GM18858 (cell line): ENCODE measurements around the gene EXTL2.
"Not testable (repeated sequence)": the region's sequence is repeated elsewhere in the genome, so short reads cannot be mapped to it uniquely, and the experiment has no call there.

Experiments
- ATAC-seq: cut with Tn5 transposase; IDR thresholded peaks from one replicate; pipeline ENCODE4 v1.9.1; 2021; ENCODE audit not compliant: unreplicated experiment

The EXTL2 gene

DNA sequence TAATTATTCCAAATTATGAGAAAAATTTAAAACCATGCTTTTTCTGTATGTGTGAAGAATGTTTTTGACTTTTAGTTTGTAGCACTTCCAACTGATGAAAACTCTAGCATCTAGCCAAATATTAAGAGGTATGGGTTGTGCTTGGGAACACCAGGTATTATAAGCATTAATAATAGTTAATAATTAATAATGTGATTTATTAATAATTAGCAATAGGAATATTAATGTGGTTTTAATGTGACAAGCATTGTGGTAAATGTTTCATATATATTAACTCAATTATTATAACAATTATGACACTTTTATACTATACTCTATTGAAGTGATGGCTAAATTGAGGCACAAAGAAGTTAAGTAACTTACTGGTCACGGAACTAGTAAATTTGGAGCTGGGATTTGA lies 9.1 kb upstream of the EXTL2 start:
- no peak for ATAC-seq

DNA sequence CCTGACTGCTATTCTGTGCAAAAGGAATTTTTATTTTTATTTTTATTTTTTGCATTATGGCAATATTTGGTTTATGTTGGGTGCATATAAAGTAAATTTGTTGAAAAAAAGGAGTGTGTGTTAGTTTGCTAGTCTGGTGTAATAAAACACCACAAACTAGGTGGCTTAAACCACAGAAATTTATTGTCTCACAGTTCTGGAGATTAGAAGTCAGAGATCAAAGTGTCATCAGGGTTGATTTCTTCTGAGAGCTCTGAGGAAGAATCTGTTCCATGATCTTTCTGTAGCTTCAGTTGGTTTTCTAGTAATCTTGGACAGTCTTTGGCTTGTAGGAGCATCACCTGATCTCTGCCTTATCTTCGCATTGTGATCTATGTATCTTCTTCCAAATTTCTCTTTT lies 7.7 kb upstream of the EXTL2 start:
- no peak for ATAC-seq

DNA sequence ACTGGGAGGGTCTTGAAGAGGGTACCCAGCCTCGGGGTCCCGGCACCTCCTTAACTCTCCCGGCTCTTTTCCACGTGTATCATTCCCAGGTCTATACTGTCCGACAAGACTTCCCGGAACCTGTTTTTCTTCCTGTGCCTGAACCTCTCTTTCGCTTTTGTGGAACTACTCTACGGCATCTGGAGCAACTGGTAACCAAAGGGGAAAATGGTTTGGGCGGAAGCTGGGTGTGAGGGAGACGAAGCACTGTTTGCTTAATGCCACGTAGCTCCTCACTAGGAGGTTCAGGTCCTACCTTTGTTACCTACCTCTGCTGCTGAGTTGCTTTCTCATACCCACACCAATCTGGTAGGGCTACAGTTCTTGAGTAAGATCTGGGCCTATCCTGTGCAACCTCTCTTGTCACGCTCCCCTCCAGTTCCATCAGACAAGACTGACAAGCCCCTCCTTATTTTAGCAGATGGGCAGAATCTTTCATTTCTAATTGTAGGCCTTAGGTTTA lies 1.9 kb upstream of the EXTL2 start:
- peak; percentile 33 for ATAC-seq

DNA sequence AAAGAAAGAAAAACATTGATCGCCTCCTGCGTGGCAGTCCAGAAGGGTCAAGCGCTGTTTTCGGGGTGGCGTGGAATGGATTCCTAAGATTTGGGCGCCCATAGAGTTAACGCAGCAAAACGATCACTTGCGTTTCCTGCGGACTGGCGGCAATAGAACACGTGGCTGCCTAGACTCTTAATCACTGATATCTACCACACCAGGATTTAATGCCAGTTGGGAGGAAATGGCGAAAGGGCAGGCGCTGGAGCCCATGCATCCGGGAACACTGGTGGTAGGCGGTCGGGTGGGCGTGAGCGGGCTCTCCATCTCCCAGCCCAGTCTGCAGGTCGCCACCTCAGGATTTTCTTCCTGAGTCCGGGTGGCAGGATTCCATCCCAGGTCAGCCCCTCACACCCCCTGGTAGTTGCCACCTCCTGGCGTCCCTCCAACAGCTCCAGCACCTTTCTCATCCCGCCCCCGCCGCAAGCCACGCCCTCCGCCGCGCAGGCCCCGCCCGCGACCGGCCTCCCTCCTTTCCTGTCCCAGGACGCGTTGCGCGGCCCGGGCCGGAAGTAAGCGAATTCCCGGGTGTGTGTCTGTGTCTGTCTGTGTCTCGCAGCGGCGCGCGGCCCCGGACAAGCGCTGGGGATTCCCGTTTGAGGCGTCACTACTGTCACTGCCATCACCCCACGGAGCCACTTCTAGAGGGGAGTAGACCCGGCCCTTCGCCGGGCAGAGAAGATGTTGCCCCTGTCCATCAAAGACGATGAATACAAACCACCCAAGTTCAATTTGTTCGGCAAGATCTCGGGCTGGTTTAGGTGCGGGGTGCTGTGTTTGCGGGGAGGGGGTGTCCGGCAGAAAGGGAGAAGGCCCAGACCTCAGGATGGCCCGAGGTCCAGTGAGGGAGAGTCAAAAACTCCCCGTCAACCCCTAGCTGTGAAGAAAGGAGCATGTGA lies 1.2 kb upstream of the EXTL2 start, which contains the start of gene SLC30A7:
Gene SLC30A7 (plus strand): TSS at position 551 of the 941 bp plus-strand sequence. CDS start 173 bp downstream, at position 724.
- peak; percentile 63 for ATAC-seq

DNA sequence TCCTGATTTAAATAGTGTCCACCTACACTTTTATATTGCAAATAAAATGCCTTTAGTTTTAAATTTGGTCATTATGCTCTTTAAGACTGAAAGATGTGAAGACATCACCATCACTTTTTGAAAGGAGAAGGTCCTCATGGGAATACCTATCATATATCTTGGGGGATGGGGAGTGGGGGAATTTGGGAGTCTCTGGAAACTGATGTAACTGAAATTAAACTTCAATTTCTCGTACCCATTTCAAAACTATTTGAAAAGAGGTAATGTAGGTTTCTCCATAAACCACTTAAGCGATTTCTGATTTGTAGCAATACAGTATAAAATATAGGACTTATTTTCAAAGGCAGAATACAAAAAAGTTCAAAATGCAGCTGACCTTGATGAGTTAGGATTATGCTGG lies 924 bp downstream of the EXTL2 start:
- no peak for ATAC-seq

DNA sequence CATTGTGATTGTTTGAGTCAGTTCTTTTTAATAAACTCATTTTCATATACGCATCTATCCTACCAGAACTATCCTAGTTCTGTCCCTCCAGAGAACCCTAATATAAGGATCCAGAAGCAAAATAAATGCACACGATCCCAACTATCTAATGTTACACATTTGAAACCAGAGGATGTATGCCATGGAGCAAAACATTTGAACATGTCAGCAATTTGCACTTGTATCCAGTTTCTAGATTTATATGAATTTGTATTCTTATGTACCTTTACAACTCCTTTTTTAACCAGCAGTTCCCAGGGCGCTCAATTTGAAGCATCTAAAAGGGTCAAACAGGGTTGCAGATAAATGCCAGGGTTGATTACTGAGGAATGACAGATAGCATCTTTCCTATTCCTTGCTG lies 2.1 kb downstream of the EXTL2 start:
- no peak for ATAC-seq

DNA sequence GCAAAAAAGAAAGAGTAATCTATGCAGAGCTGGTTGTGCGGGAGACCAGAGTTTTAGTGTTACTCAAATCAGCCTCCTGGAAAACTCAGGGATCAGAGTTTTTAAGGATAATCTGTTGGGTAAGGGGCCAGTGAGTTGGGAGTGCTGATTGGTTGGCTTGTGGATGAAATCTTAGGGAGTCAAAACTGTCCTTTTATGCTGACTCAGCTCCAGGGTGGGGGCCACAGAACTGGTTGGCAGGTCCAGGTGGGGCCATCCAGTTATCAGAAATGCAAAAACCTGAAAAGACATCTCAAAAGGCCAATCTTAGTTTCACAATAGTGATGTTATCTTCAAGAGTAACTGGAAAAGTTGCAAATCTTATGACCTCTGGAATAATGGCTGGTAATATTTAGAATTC lies 3.3 kb downstream of the EXTL2 start:
- no peak for ATAC-seq

DNA sequence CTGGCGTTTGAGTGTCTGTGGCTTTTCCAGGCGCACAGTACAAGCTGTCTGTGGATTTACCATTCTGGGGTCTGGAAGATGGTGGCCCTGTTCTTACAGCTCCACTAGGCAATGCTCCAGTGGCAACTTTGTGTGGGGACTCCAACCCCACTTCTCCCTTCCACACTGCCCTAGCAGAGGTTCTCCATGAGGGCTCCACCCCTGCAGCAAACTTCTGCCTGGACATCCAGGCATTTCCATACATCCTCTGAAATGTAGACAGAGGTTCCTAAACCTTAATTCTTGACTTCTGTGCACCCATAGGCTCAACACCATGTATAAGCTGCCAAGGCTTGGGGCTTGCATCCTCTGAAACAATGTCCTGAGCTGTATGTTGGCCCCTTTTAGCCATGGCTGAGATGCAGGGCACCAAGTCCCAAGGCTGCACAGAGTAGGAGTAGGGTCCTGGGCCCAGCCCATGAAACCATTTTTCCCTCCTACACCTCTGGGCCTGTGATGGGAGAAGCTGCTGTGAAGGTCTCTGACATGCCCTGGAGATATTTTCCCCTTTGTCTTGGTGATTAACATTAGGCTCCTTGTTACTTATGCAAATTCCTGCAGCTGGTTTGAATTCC lies 4.7 kb downstream of the EXTL2 start:
- ATAC-seq: not testable (repeated sequence)

DNA sequence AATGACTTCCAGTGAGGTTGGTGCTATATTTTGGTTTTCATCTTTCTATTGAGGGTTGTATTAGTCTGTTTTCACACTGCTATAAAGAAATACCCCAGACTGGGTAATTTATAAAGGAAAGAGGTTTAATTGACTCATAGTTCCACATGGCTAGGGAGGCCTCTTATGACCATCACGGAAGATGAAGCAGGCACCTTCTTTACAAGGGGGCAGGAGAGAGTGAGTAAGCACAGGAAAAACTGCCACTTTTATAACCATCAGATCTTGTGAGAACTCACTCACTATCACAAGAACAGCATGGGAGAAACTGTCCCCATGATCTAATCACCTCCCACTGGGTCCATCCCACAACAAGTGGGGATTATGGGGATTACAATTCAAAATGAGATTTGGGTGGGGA lies 5.6 kb downstream of the EXTL2 start:
- not testable (repeated sequence) for ATAC-seq

DNA sequence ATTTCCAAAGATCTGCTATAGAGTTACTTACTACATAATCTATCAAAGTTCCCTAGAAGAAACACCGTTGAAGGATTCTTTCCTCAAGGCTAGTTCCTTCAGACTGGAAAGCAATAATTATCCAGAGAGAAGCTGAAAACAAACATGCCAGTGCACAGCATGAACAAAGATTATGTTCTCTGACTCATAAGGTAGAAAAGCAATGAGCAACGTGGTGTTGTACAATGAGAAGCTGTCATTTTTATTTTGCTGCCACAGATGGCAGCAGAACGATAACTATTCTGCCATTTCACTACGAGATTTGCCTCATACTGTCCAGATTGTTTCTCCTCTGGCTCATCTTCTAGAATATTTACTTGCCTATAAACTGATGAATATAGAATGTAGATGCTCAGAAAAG lies 10.7 kb downstream of the EXTL2 start:
- no peak for ATAC-seq

DNA sequence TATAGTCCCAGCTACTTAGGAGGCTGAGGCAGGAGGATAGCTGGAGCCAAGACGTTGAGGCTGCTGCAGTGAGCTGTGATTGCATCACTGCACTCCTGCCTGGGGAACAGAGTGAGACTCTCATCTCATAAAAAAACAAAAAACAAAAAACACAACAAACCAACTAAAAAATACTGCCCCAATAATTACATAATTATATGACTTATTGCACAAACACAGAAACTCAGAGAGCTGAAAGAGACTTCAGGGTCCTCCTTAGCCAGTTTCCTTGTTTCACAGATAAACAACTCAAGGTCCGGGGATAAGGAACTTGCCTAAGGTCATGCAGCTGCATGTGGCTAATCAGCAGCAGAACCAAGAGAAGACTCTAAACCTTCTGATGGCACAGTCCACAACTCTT lies 11.9 kb downstream of the EXTL2 start:
- ATAC-seq: no peak

DNA sequence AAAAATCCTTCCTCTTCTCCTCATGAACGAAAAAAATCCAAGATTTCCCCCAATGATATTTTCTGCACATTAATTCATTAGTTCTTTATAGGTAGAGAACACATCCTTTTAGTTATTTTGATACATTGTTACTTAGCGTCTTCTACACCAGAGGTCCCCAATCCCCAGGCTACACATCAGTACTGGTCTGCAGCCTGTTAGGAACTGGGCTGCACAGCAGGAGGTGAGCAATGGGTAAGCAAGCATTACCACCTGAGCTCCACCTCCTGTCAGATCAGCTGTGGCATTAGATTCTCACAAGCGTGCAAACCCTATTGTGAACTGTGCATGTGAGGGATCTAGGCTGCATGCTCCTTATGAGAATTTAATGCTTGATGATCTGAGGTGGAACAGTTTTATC lies 13.0 kb downstream of the EXTL2 start:
- no peak for ATAC-seq

DNA sequence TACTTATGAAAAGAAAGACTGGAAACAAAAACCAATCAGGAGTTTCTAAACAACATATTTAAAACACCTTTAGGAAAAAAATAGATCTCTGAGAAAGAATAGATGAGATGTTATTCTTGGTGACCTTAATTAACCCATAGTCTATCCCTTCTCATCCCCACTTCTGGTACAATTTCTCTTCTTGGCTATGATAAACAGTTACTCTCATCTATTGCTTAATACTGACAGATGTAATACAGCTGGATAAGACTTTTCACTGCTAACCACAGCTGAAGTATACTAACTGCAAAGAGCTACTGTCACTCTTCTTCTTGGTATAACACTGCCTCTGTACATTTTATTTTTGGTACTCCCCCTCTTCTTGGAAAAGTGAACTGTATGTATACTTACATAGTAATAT lies 15.2 kb downstream of the EXTL2 start:
- no peak for ATAC-seq

DNA sequence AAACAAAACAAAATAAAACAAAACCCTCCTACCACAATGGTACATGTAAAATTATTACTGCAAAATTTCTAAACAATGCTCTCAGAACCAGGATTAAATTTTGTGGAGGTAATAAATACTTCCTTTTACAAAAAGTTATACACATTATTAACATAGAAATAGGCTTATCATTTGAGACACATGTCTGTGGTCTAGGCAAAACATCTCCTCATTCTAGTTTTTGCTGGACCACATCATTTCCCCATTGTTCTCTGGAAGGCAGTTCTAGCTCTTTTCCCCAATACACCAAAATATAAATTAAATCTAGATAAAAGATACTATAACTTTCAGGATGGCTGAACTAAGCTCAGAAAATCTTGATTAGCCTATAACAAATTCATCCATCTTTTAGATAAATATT lies 18.4 kb downstream of the EXTL2 start:
- no peak for ATAC-seq

DNA sequence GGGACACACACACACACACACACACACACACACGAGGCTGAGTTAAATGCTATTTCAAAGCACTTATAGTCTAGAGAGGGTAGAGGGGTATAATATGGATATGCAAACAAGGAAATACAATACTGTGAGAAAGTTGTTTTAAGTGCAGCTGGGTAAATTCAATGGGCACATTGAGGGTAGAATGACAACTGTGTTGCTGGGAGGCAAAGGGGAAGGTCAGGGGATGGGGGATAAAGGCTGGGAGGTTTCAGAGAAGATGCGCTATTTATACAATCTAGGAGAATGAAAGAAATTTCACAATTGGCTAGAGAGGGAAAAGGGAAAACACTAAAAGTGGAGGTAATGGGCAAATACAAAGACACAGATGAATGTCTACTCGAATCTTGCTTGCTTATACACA lies 19.4 kb downstream of the EXTL2 start:
- ATAC-seq: no peak

DNA sequence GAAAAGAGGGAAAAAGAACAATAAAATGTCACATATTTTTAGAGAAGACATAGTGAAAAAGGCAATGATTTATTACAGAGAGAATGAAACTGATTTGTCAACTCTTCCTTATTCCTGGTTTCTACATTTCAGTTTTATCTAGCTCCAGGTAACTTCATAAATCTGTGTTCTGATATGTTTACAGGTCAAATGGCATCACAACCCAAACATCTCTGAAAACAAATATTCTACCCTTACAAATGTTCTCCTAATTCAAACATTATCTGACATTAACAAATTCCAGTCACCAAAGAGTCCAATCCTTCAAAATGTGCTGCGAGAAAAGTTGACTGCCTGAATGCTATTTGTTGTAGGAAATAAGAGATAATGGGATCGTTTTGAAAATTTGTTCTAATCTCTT lies 20.2 kb downstream of the EXTL2 start:
- ATAC-seq: no peak

DNA sequence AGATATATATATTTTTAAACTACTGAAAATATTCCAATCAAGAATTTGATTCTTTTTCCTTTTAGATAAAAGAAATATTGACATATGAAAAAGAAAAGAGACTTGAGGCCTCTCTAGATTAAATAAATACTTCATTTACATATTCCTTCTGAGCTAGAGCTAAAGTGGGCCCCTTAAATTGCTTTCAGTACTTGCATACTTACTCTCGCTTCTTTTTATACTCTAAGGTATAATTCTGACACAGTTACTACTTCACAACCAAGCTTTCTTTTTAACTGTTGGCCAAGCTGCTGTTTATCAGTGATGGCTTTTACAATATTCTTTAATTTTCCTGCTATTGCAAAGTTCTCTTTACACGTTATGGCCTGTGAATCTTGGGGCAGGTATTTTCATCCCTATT lies 24.6 kb downstream of the EXTL2 start:
- ATAC-seq: no peak

DNA sequence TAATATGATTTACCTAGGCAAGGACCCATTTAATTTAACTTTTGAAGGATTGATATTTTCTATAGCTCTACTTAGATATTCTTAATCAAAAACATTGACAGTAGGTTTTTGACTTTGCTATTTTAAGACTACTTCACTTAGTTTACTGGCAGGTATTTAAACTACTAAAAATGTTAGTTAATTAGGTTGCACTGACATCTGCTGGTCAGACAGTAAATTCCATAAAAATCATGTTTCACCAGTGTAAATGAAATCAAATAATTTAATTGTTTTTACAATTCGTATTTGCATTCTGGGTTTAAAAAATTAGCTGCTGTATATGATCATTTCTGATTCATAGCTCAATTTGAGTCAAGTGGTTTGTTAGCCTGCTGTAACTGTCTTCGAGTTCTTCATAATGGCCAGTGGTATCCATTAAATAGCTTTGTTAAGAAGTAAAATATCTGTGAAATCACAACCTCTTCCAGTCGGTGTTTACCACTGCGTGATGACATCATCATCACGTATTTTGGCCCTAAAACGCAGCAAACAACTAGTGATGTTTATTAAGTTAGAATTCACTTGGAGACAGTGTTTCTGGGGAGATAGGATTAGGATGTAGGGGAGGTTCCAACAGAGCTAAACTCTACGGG lies 26.2 kb downstream of the EXTL2 start:
- no peak for ATAC-seq

DNA sequence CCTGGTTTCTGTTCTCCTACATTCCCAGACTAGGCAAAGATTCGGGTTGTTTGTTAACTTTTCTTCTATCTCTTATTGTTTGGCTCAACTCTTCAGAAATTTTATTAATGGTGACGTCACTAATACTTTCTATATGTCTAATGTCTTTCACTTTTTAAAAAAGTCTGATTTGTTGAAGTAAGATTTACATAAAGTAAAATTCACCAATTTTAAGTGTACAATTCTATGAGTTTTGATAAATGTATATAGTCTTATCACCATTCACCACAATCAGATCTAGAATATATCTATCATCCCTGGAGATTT lies 27.8 kb downstream of the EXTL2 start:
- ATAC-seq: no peak

DNA sequence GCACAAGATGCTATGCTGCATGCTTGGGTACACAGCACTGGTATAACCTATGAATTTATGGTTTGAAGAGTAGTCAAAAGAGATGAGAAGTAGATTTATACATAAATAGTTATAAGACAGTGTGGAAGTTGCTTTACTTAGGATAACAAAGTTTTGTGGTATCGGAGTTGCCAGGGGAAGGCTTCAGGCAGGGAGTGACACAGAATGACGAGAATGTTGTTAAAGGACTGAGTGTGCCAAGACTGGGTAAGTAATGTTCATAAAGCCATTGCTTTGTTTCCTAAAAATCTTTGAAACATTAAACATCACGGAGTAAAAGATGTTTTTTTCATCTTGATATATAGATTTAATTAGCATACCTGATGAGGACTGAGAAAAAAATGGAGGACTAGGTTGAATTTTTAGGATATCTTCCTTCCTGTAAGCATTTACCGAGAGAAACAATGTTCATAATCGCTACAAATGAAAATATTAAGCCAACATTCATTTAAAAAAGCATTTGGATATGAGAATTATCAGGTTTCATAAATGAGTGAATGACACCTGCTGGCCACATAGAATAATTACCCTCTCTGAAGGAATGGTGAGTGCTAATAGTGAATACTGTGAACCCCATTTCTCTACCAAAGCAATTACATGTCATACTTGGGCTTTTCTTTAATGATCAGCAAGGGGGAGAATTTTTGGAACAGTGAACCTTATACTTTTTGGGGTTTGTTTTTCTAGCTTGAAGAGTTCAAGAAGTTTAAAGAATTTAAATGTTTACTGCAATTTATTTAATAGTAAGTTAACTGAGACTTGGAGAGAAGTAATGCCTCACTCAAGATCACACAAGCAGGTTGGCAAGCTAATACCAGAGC lies 28.4 kb downstream of the EXTL2 start:
- peak; percentile 61 for ATAC-seq

DNA sequence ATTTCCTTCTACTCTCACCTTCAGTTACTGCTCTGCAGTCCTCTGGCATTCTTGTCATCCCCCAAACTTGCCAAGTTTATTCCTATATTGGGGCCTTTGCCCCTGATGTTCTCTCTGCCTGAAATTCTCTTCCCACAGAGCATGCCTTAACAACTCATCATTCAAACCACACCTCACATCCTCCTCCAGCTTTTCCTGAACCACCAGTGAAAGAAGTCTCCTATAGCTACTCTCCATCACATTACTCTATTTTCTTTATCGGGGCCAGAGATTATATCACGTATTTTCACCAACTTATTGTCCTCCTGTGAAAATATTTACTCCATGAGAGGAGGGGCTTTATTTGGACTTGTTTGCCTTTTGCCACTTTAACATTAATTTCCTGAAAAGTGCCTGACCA lies 32.1 kb downstream of the EXTL2 start:
- no peak for ATAC-seq
